HL-60/S4 (cell line): ENCODE measurements around the gene ACVR1B.

ENCODE experiments used
- in situ Hi-C: fragments of 300-500 bp; cut with MboI; formaldehyde crosslinking; loops from 2 replicates; pipeline ENCODE4 v1.14.3; 2022; ENCODE audit warnings: low sequenced_read_pairs

The ACVR1B gene

DNA sequence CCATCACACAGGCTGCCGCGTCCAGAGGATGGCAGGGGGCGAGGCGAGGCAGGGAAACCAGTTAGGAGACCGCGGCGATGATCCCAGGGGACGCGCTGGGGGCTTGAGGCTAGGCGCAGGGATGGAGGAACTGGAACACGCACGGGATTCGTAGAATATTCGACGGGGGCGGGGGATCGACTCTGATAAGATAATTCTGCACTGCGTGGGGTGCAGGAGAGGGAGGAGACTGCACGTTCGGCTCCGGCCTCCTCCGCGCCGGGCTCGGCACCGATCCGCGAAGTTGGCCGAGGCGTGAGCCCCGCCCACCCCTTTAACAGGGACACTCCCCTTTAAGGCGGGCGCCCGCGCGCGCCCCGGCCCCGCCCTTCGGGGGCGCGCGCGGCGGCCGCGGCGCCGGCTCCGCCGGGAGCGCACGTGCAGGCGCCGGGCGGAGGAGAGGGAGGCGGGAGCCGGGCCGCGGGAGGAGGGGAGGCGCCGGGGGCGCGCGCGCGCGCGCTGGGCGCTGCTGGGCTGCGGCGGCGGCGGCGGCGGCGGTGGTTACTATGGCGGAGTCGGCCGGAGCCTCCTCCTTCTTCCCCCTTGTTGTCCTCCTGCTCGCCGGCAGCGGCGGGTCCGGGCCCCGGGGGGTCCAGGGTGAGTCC is at the start of gene ACVR1B:
Gene ACVR1B, plus strand, starts transcription at position 501 of the 644 bp plus-strand sequence. Its CDS starts 45 bp downstream, at position 546.
- in situ Hi-C loops = no loop called here

DNA sequence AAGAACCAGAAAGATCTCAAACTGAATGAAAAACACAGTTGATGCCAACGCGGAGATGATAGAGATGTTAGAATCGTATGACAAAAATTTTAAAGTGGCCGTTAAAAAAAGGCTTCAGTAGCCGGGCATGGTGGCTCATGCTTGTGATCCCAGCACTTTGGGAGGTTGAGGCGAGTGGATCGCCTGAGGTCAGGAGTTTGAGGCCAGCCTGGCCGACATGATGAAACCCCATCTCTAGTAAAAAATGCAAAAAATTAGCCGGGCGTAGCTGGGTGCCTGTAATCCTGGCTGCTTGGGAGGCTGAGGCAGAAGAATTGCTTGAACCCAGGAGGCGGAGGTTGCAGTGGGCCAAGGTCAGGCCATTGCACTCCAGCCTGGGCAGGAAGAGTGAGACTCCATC is 49.6 kb upstream of the ACVR1B start:
- in situ Hi-C loops = no loop called here

DNA sequence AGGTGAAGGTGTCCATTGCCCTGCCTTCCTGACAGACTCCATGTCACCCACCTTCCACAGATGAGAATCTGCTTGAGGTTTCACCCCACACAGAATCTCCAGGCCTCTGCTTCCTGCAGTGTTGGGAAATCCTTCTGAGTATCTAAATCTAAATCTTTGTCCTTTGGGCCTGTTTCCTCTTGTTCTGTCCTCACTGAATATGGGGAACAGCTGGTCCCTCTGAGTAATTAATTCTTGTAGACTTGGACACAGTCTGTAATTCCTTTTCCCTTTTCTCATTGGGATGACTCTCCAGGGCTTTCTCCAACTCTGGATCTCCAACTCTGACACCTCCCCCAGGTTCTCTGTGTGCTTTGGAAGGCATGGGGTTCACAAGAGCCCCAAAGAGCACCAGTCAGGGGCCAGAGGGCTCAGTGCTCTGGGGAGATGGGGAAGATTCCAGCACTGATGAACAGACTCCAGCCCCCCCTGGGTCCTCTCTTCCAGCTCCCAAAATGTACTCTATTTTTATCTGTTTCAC is 46.5 kb upstream of the ACVR1B start:
- in situ Hi-C loops = no loop called here

- in situ Hi-C loops = no loop called here
These were observed 45.7 kb upstream of the ACVR1B start for GRCh38 chr12:51905471-51906429.

- in situ Hi-C loops = no loop called here
These were observed 44.9 kb upstream of the ACVR1B start for GRCh38 chr12:51906430-51907082.

GRCh38 chr12:51907083-51907855 is 44.2 kb upstream of the ACVR1B start, which contains the start of gene ACVRL1:
Gene ACVRL1, plus strand, starts transcription at chr12:51907504. Its CDS starts 4,971 bp downstream, at chr12:51912475.
- in situ Hi-C loops = no loop called here

DNA sequence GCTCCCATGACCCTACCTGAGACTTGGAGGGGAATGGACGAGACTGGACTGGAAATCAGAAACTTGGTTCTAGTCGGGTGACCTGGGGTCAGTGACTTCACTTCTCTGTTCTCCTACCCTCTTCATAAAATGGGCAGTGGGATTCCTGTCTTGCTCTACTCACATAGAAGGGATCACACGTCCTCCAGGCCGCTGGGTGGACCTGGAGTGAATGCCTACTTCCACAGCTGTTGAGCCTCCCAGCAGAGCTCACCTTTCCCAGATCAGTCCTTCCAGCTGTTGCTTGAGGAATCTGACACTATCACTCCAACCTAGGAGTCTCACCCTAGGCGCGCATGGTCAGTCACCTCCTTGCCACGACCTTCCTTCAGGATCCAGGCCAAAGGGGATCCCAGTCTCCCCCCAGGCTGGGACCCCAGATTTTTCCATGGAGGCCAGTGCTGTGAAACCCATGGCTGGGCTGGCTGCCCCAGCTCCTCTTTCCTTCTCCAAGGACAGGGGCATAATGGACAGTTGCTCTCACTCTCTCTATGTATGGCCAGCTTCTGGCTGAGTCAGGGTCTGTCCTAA is 43.6 kb upstream of the ACVR1B start:
- in situ Hi-C loops = no loop called here

DNA sequence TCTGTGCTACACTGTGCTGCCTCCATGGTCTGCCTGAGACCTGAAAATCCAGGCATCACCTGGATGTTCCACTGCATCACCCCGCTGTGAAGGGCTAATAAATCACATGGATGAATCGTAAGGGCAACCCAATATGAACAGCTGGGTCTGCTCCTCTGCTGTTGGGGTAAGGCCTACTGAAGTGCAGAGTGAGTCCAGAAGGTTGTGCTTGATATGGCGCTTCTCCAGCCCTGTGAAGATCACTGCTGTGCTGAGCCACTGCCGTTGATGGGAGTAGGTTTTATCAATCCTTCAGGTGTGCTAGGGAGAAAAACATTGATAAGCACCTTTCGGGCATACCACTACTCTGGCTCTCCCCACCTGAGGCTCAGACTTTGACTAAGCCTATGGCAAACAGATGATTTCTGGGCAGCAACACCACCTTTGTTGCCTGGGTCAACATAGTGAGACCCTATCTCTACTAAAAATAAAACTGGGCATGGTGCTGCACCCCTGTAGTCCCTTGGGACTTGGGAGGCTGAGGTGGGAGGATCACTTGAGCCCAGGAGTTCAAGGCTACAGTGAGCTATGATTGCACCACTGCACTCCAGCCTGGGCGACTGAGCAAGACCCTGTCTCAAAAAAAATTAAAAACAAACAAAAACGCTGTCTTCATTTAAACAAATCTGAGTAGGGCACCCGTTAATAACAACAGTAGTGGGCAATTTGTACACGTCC is 42.5 kb upstream of the ACVR1B start:
- in situ Hi-C loops = no loop called here

DNA sequence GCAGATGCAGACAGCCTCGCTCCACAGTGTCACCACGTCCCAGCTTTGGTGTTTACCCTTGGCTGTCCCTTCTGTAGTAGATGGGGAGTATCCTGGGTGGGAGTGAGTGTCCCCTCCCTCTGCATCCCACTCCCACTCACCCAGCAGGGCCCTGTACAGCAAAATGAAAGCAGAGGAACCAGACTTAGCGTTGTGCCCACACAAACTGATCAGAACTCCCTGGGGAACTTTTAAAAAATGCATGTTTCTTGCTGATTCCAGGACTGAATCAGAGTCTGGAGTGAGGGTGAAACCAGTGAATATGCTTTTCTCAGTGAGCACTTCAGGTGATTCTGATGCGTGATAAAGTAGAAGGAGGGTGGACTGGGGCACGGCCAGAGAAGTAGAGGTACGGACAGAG is 41.3 kb upstream of the ACVR1B start:
- in situ Hi-C loops = no loop called here

- in situ Hi-C loops = no loop called here
These were observed 40.8 kb upstream of the ACVR1B start for GRCh38 chr12:51910691-51911090.

GRCh38 chr12:51911307-51911706 is 40.2 kb upstream of the ACVR1B start:
- in situ Hi-C loops = no loop called here

DNA sequence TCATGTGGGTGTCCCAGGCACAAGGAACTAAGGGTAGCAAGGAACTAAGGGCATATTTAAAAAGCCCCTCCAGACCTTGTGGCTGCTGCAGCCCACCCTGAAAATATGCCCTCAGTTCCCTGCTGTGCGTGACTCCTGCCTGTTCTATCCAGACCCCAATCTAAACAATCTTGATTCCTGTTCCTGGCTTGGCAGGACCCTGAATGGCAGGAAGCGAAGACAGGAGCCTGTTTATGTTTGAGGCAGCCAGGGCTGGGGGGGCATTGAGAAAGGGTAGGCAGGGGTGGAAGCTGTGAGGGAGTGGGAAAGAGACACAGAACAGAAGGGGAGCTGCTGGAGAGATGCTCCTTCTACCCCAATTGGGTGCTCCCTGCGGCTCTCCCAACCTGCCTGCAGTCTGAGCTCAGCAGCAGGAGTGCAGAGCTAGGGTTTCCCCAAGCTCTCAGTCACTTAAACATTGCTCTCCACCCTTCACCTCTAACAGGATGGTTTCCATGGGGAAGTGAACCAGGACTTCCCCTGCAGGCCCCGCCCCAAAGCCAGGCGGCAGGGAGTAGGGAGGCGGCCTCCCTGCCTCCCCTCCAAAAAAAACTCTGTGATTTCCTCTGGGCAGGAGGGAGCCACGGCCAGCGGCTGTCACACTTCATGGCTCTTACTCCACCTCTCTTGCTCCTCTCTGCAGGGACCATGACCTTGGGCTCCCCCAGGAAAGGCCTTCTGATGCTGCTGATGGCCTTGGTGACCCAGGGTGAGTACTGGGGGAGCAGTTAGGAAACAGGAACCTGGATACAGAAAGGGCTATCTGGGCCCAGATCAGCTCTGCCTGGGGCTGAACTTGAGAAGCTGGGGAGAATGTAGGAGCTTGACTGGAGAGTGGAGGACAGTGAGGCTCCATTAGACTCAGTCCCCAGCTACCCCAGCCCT is 39.4 kb upstream of the ACVR1B start:
- in situ Hi-C loops = no loop called here

DNA sequence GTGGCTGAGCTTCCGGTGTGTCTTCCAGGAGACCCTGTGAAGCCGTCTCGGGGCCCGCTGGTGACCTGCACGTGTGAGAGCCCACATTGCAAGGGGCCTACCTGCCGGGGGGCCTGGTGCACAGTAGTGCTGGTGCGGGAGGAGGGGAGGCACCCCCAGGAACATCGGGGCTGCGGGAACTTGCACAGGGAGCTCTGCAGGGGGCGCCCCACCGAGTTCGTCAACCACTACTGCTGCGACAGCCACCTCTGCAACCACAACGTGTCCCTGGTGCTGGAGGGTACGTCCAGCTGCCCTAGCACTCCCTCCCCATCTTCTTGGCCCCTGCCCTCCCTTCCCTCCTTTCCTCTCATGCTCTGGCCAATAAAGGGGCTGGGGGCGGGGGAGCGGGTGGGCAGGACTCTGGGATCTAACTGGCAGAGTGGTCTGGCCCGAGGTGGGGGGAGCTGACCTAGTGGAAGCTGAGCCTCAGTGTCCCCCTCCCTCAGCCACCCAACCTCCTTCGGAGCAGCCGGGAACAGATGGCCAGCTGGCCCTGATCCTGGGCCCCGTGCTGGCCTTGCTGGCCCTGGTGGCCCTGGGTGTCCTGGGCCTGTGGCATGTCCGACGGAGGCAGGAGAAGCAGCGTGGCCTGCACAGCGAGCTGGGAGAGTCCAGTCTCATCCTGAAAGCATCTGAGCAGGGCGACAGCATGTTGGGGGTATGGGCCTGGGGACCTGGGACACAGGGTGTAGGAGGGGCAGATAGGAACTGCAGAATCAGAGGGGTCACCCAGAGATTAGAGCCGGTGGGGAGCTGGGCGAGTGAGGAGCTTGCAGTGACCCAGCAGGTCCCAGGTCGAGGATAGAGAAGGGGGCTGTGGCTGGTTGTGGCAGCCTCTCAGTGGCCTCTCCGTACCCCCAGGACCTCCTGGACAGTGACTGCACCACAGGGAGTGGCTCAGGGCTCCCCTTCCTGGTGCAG is 38.1 kb upstream of the ACVR1B start:
- in situ Hi-C loops = no loop called here

DNA sequence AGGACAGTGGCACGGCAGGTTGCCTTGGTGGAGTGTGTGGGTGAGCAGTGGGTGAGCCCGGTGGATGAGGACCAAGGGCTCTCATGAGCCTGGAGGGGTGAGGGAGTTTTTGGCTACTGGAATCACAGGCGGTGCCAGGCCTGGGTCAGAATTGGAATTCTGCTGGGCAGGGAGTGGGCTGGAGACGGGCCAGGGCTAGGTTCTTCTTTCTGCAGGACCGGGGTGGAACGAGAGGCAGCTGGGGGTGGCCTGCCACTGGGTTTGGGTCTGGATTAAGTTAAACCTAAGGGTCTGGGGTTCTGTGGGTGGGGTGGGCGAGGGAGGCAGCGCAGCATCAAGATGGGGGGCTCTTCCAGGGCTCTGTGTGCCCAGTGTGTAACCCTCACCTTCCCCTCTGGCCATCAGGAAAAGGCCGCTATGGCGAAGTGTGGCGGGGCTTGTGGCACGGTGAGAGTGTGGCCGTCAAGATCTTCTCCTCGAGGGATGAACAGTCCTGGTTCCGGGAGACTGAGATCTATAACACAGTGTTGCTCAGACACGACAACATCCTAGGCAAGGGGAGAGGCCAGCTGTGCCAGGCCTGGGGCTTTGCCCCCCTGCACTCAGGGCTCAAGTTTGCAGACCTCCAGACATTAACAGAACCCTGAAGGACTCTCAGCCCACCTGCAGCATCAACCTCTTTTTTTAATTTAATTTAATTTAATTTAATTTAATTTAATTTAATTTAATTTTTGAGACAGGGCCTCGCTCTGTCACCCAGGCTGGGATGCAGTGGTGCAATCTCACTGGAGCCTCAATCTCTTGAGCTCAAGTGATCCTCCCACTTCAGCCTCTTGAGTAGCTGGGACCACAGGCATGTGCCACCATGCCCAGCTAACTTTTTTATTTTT is 37.2 kb upstream of the ACVR1B start:
- in situ Hi-C loops = no loop called here

DNA sequence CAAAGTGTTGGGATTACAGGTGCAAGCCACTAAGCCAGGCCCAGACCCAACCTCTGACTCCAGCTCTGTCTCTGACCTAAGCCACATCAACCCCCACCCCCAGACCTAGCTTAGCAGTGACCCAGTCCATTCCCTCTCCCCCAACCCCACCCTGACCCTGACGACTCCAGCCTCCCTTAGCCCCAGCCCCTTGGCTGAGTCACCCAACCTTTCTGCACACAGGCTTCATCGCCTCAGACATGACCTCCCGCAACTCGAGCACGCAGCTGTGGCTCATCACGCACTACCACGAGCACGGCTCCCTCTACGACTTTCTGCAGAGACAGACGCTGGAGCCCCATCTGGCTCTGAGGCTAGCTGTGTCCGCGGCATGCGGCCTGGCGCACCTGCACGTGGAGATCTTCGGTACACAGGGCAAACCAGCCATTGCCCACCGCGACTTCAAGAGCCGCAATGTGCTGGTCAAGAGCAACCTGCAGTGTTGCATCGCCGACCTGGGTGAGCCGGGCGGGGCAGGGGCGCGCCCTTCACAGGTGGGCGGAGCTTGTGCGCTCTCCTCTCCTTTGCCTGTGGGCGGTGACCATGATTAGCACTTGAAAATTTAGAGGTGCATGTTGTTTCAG is 36.4 kb upstream of the ACVR1B start:
- in situ Hi-C loops = no loop called here

DNA sequence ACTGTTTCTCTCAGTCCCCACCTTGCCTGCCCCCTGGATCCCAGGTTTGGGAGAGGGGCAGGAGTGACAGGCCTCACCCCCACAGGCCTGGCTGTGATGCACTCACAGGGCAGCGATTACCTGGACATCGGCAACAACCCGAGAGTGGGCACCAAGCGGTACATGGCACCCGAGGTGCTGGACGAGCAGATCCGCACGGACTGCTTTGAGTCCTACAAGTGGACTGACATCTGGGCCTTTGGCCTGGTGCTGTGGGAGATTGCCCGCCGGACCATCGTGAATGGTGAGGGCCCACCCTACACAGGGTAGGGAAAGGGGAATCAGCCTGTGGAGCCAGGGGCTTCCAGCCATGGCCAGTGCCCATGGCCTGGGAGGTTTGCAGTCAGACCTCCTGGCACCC is 35.5 kb upstream of the ACVR1B start:
- in situ Hi-C loops = no loop called here
